ENCODE data around the gene ABCB9. TPM values are rescaled to one million over a fixed set of nuclear protein-coding genes. Genes with fewer than 3 reads are reported as not detected.

ABCB9 gene
- total RNA-seq, 1 experiment from 2014 or later, result 14.7 TPM

DNA sequence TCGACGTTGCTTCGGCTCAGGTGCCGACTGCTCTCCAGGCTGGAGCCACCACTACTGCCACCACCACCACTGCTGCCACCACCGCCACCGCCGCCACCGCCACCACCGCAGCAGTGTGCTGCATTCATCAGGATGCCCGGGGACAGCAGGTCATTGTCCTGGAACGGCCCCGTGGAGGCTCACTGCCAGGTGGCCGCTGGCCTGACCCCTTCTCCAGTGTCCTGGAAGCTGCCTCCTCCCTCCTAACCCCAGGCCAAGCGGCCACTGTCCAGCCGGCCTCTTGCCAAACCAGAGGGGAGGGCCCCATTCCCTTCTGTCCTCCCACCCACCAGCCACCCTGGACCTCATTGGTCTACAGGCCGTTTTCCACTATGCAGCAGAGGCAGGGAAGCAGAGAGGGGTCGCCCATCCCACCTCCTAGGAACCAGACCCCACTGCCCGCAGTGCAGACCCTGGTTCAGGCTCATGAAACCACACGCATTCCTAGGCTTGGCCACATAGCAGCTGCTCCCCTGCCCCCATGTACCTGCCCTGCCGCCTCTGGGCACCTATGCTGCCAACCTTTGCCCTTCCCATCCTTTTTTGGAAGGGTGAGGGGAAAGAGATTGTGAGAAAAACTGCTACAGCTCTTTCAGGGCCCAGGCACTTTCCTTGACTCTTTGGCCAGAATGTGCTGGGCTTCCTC is 29.4 kb upstream of the ABCB9 start:
- Histone ChIP-seq H3K4me3 (replicated peaks in 1 of 2; ENCODE audit: low read depth in 1 of 2, low read length in 2 of 2) (no peak overlapping the region), H4K20me1 (ENCODE audit: insufficient read depth) (no peaks in the 10 kb centered on the region), H3K79me2 (ENCODE audit: insufficient read depth, low read length) (no peaks in the 10 kb centered on the region), H3K9me3 (ENCODE audit: control insufficient read depth in 1 of 2, insufficient read depth in 1 of 2, low read depth in 1 of 2, low read length in 2 of 2) (no peaks in the 10 kb centered on the region), H3K9me2 (ENCODE audit: insufficient read depth) (no peaks in the 10 kb centered on the region), H3K27ac (ENCODE audit: low read depth, low read length) (no peak overlapping the region), H2AFZ (ENCODE audit: low read depth, low read length, poor library complexity, severe bottlenecking) (no peak overlapping the region), H3K4me2 (ENCODE audit: low read length) (no peak overlapping the region), H3K9ac (ENCODE audit: low read length) (no peak overlapping the region), H3K27me3 (ENCODE audit: insufficient read depth, low read length) (no peaks in the 10 kb centered on the region), H3K4me1 (ENCODE audit: control insufficient read depth in 1 of 2, insufficient read depth in 2 of 2, low read length in 2 of 2) (no peaks in the 10 kb centered on the region), H3K36me3 (ENCODE audit: control insufficient read depth in 1 of 2, insufficient read depth in 2 of 2, low read length in 2 of 2) (no peaks in the 10 kb centered on the region)
- ChIA-PET CTCF (no interaction called here), POLR2A (no interaction called here), RAD21 (ENCODE audit: low non-redundant PET in 1 of 2, low total read pairs in 2 of 2, uncharacterized antibody in 2 of 2, unreplicated experiment in 2 of 2) (no interaction called here)
- intact Hi-C loops (cut with micrococcal nuclease), result no loop called here
- ATAC-seq (no peak), DNase-seq (ENCODE audit: low read depth, low spot score) (no peak)
- no TSS peak for BruUV-seq (replicated peaks)
- TF ChIP-seq ZFX (IDR thresholded peaks at IDR 0.05) (no peak), ELF1 (IDR thresholded peaks at IDR 0.05; ENCODE audit: borderline replicate concordance, low read depth) (no peak), SRF (IDR thresholded peaks at IDR 0.05; ENCODE audit: low read depth) (no peak), EZH2phosphoT487 (IDR thresholded peaks at IDR 0.05; ENCODE audit: borderline replicate concordance) (no peak), POLR2A (IDR thresholded peaks at IDR 0.05; ENCODE audit: borderline replicate concordance, extremely low read depth, insufficient read depth, insufficient read length) (no peak), CEBPB (IDR thresholded peaks at IDR 0.05; ENCODE audit: low read depth) (no peak), POLR2AphosphoS5 (IDR thresholded peaks at IDR 0.05; ENCODE audit: low read depth, low read length) (no peak), TCF7L2 (IDR thresholded peaks at IDR 0.05; ENCODE audit: borderline replicate concordance, extremely low read depth, insufficient read depth, insufficient read length) (no peak), CBX3 (IDR thresholded peaks at IDR 0.05; ENCODE audit: low read depth) (no peak), ZNF274 (IDR thresholded peaks at IDR 0.05; ENCODE audit: low read depth, low read length) (no peak), YY1 (IDR thresholded peaks at IDR 0.05; ENCODE audit: extremely low read depth, insufficient replicate concordance, low read depth, low read length) (no peak), FOSL1 (IDR thresholded peaks at IDR 0.05; ENCODE audit: low read depth) (no peak)
- TF ChIP-seq, protein P1, sequence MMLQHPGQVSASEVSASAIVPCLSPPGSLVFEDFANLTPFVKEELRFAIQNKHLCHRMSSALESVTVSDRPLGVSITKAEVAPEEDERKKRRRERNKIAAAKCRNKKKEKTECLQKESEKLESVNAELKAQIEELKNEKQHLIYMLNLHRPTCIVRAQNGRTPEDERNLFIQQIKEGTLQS (IDR thresholded peaks at IDR 0.05), result no peak
- TF ChIP-seq, protein P2, sequence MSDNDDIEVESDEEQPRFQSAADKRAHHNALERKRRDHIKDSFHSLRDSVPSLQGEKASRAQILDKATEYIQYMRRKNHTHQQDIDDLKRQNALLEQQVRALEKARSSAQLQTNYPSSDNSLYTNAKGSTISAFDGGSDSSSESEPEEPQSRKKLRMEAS (IDR thresholded peaks at IDR 0.05), result no peak
- TF ChIP-seq, protein P3, sequence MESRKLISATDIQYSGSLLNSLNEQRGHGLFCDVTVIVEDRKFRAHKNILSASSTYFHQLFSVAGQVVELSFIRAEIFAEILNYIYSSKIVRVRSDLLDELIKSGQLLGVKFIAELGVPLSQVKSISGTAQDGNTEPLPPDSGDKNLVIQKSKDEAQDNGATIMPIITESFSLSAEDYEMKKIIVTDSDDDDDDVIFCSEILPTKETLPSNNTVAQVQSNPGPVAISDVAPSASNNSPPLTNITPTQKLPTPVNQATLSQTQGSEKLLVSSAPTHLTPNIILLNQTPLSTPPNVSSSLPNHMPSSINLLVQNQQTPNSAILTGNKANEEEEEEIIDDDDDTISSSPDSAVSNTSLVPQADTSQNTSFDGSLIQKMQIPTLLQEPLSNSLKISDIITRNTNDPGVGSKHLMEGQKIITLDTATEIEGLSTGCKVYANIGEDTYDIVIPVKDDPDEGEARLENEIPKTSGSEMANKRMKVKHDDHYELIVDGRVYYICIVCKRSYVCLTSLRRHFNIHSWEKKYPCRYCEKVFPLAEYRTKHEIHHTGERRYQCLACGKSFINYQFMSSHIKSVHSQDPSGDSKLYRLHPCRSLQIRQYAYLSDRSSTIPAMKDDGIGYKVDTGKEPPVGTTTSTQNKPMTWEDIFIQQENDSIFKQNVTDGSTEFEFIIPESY (IDR thresholded peaks at IDR 0.05; ENCODE audit: extremely low read depth, insufficient replicate concordance, low read length), result no peak

Measured in HCT116 (cell line).